CD14-positive monocyte (primary cell): ENCODE measurements around the gene AKAP9. TPM values are rescaled to one million over a fixed set of nuclear protein-coding genes. Genes with fewer than 3 reads are reported as not detected.

Source experiments
- DNase-seq, 3 donors: peaks; one replicate each; pipeline ENCODE4 v3.0.0-alpha.2; 2011 to 2022
- H2AFZ ChIP-seq: 2 replicates; pipeline ENCODE4 v1.6.0; 2012; ENCODE audit warnings: mild to moderate bottlenecking, low read depth, low read length, inconsistent platforms; ENCODE audit not compliant: insufficient read depth, poor library complexity, severe bottlenecking
- H3K27ac ChIP-seq, 2 donors: 1 replicate in 1 of 2; 2 replicates in 1 of 2; pipeline ENCODE4 v1.5.1; 2012 to 2013; ENCODE audit warnings: low read length in 2 of 2, control low read depth in 1 of 2, inconsistent platforms in 1 of 2, low read depth in 1 of 2, mild to moderate bottlenecking in 1 of 2
- H3K27me3 ChIP-seq, 2 donors: one replicate each; pipeline versions ENCODE4 v1.6.0 to v1.6.1; 2011 to 2013; ENCODE audit warnings: low read length in 2 of 2; ENCODE audit not compliant: control insufficient read depth in 2 of 2, insufficient read depth in 2 of 2
- H3K36me3 ChIP-seq, 2 donors: replicated peaks in 1 of 2; 1 replicate in 1 of 2; 2 replicates in 1 of 2; pipeline versions ENCODE4 v1.5.1 to v1.6.1; 2012 to 2013; ENCODE audit warnings: low read length in 2 of 2, control low read depth in 1 of 2, inconsistent platforms in 1 of 2, mild to moderate bottlenecking in 1 of 2; ENCODE audit not compliant: insufficient read depth in 2 of 2, control insufficient read depth in 1 of 2
- H3K4me1 ChIP-seq, 2 donors: 1 replicate in 1 of 2; 2 replicates in 1 of 2; pipeline versions ENCODE4 v1.5.1 to v1.6.1; 2012 to 2013; ENCODE audit warnings: low read length in 2 of 2, control low read depth in 1 of 2, inconsistent platforms in 1 of 2, mild to moderate bottlenecking in 1 of 2, moderate library complexity in 1 of 2; ENCODE audit not compliant: insufficient read depth in 2 of 2, control insufficient read depth in 1 of 2
- H3K4me2 ChIP-seq: replicated peaks from 2 replicates; pipeline ENCODE3; 2012; ENCODE audit warnings: low read length, moderate library complexity, mild to moderate bottlenecking; ENCODE audit not compliant: poor library complexity, severe bottlenecking; ENCODE audit errors: extremely low read depth
- H3K4me3 ChIP-seq, 3 experiments: fragments of 200-600 bp in 1 of 3; sonication (generic) in 1 of 3; replicated peaks in 1 of 3; 1 replicate in 2 of 3; 2 replicates in 1 of 3; pipeline ENCODE4 v1.5.1; 2011 to 2013; ENCODE audit warnings: low read length in 3 of 3, mild to moderate bottlenecking in 3 of 3, control low read depth in 2 of 3, low read depth in 2 of 3, inconsistent platforms in 1 of 3, moderate library complexity in 1 of 3
- H3K79me2 ChIP-seq: 2 replicates; pipeline ENCODE4 v1.6.0; 2012; ENCODE audit warnings: mild to moderate bottlenecking, control low read depth, inconsistent platforms, low read length, moderate library complexity; ENCODE audit not compliant: insufficient read depth
- H3K9ac ChIP-seq: 2 replicates; pipeline ENCODE4 v1.6.0; 2017; ENCODE audit warnings: low read length, mild to moderate bottlenecking; ENCODE audit not compliant: insufficient read depth, poor library complexity, severe bottlenecking
- H3K9me3 ChIP-seq, 2 donors: replicated peaks in 1 of 2; 1 replicate in 1 of 2; 2 replicates in 1 of 2; pipeline versions ENCODE4 v1.5.1 to v1.6.1; 2012 to 2013; ENCODE audit warnings: low read length in 2 of 2, control low read depth in 1 of 2; ENCODE audit not compliant: control insufficient read depth in 1 of 2, insufficient read depth in 1 of 2
- H4K20me1 ChIP-seq: 2 replicates; pipeline ENCODE4 v1.6.0; 2012; ENCODE audit warnings: mild to moderate bottlenecking, low read length, control low read depth, moderate library complexity; ENCODE audit not compliant: insufficient read depth
- H3K27ac Mint-ChIP-seq, 7 donors: one replicate each; pipeline ENCODE4 v1.8.0; 2020; ENCODE audit warnings: mild to moderate bottlenecking in 7 of 7, mixed read lengths in 7 of 7, moderate library complexity in 6 of 7, inconsistent platforms in 2 of 7
- H3K27me3 Mint-ChIP-seq, 3 donors: one replicate each; pipeline ENCODE4 v1.8.0; 2021 to 2022; ENCODE audit warnings: low read depth in 3 of 3, mild to moderate bottlenecking in 3 of 3, mixed read lengths in 3 of 3, moderate library complexity in 3 of 3, inconsistent platforms in 1 of 3
- H3K36me3 Mint-ChIP-seq, 2 donors: one replicate each; pipeline ENCODE4 v1.8.0; 2020; ENCODE audit warnings: mixed read lengths in 2 of 2, inconsistent platforms in 1 of 2, mild to moderate bottlenecking in 1 of 2
- H3K4me1 Mint-ChIP-seq: one replicate; pipeline ENCODE4 v1.8.0; 2020; ENCODE audit warnings: mild to moderate bottlenecking, mixed read lengths
- H3K4me3 Mint-ChIP-seq, 2 donors: one replicate each; pipeline ENCODE4 v1.8.0; 2020; ENCODE audit warnings: mild to moderate bottlenecking in 2 of 2, mixed read lengths in 2 of 2, moderate library complexity in 1 of 2
- H3K9me3 Mint-ChIP-seq, 7 donors: one replicate each; pipeline ENCODE4 v1.8.0; 2020 to 2022; ENCODE audit warnings: mixed read lengths in 7 of 7, mild to moderate bottlenecking in 6 of 7, moderate library complexity in 6 of 7, inconsistent platforms in 2 of 7
- whole genome bisulfite sequencing: methylation state at CpG from one replicate; pipeline ENCODE4 v1.1.5; 2013; ENCODE audit warnings: missing lambda C conversion rate; ENCODE audit not compliant: insufficient coverage; 5-methylcytosine and 5-hydroxymethylcytosine counted together
- intact Hi-C, 2 donors: fragments of 100-400 bp; cut with micrococcal nuclease; formaldehyde crosslinking; loops; one replicate each; pipeline versions ENCODE4 v1.15.0 to v1.15.1; 2023
- polyA plus RNA-seq, 3 donors: library from polyadenylated mRNA; depleted of rRNA in 1 of 3; unstranded in 2 of 3; stranded (reverse) in 1 of 3; fragments of 300-500 nt in 2 of 3; fragments of >200 nt in 1 of 3; fragmentation: Illumina TruSeq in 2 of 3; gene quantifications; 1 replicate in 2 of 3; 2 replicates in 1 of 3; pipeline ENCODE4 v1.2.3, GENCODE V29; 2012 to 2021
- TF ChIP-seq, protein P1 (sequence below): fragments of 200-600 bp; IDR thresholded peaks from one replicate; pipeline ENCODE4 v1.8.0; 2022; ENCODE audit warnings: antibody characterized with exemption, mild to moderate bottlenecking

AKAP9 gene
- polyA plus RNA-seq, 3 donors: 1.5 to 23.3 (median 7.3) TPM

- H4K20me1 ChIP-seq: no peaks in the 10 kb centered on the region
- no peak overlapping the region for H3K27ac ChIP-seq
- no peak overlapping the region for H3K4me3 Mint-ChIP-seq
- no peak overlapping the region for H2AFZ ChIP-seq
- no peak overlapping the region for H3K4me3 ChIP-seq
- no peaks in the 10 kb centered on the region for H3K9me3 ChIP-seq
- intact Hi-C loops: no loop called here
- no peaks in the 10 kb centered on the region for H3K27me3 Mint-ChIP-seq
- no peaks in the 10 kb centered on the region for H3K27me3 ChIP-seq
- H3K4me1 ChIP-seq: no peaks in the 10 kb centered on the region
- H3K9me3 Mint-ChIP-seq: peaks cover 0 to 6% (median 0%) of the 10 kb centered on the region in 7 donors
- TF ChIP-seq, protein P1, sequence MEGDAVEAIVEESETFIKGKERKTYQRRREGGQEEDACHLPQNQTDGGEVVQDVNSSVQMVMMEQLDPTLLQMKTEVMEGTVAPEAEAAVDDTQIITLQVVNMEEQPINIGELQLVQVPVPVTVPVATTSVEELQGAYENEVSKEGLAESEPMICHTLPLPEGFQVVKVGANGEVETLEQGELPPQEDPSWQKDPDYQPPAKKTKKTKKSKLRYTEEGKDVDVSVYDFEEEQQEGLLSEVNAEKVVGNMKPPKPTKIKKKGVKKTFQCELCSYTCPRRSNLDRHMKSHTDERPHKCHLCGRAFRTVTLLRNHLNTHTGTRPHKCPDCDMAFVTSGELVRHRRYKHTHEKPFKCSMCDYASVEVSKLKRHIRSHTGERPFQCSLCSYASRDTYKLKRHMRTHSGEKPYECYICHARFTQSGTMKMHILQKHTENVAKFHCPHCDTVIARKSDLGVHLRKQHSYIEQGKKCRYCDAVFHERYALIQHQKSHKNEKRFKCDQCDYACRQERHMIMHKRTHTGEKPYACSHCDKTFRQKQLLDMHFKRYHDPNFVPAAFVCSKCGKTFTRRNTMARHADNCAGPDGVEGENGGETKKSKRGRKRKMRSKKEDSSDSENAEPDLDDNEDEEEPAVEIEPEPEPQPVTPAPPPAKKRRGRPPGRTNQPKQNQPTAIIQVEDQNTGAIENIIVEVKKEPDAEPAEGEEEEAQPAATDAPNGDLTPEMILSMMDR: no peak
- H3K4me1 Mint-ChIP-seq: peaks cover 4% of the 10 kb centered on the region
- no peak overlapping the region for H3K9ac ChIP-seq
- H3K4me2 ChIP-seq: no peak overlapping the region
- no peaks in the 10 kb centered on the region for H3K79me2 ChIP-seq
- no peak overlapping the region for H3K27ac Mint-ChIP-seq
- peaks cover 6 to 21% of the 10 kb centered on the region in 2 donors for H3K36me3 ChIP-seq
- no peak for DNase-seq
- peaks cover 22 to 47% of the 10 kb centered on the region in 2 donors for H3K36me3 Mint-ChIP-seq
Observed at GRCh38 chr7:91988213-91988612, 47.6 kb downstream of the AKAP9 start.

DNA sequence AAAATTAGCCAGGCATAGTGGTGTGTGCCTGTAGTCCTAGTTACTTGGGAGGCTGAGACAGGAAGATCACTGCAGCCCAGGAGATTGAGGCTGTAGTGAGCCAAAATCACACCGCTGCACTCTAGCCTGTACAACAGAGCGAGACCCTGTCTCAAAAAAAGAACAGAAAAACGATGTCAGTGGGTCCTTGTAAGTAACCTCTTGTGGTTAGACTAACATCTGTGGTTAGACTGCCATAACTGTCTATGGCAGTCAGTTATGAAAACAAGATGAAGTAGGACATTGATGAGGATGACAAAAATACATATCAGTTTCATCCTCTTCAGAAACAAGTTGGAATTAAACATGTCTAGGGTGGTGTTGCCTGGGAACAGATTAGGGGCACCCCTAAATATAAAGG, 53.3 kb downstream of the AKAP9 start:
- peak overlapping the region in 4 of 7 donors; percentile 42 to 70 (median 62) for H3K27ac Mint-ChIP-seq
- H3K27ac ChIP-seq: no peak overlapping the region
- TF ChIP-seq, protein P1: no peak
- H3K79me2 ChIP-seq: no peaks in the 10 kb centered on the region
- no peak overlapping the region for H3K4me3 ChIP-seq
- H3K4me3 Mint-ChIP-seq: no peak overlapping the region
- intact Hi-C loops: no loop called here
- H3K36me3 Mint-ChIP-seq: peaks cover 40 to 64% of the 10 kb centered on the region in 2 donors
- H3K9me3 ChIP-seq: no peaks in the 10 kb centered on the region
- no peak overlapping the region for H2AFZ ChIP-seq
- no peak for DNase-seq
- peaks cover 35 to 59% of the 10 kb centered on the region in 2 donors for H3K36me3 ChIP-seq
- peaks cover 0 to 1% (median 0%) of the 10 kb centered on the region in 7 donors for H3K9me3 Mint-ChIP-seq
- H3K27me3 ChIP-seq: no peaks in the 10 kb centered on the region
- H3K9ac ChIP-seq: no peak overlapping the region
- H3K27me3 Mint-ChIP-seq: no peaks in the 10 kb centered on the region
- no peak overlapping the region for H3K4me2 ChIP-seq
- H3K4me1 ChIP-seq: peaks cover 11 to 20% of the 10 kb centered on the region in 2 donors
- peaks cover 19% of the 10 kb centered on the region for H3K4me1 Mint-ChIP-seq
- no peaks in the 10 kb centered on the region for H4K20me1 ChIP-seq
- 92% methylated on average over 2 of the region's 3 CpGs for WGBS
